CD14-positive monocyte (primary cell): ENCODE data around the gene SHTN1. TPM values are rescaled to one million over a fixed set of nuclear protein-coding genes. Genes with fewer than 3 reads are reported as not detected.

Source experiments
- DNase-seq, 3 donors: peaks; one replicate each; pipeline ENCODE4 v3.0.0-alpha.2; 2011 to 2022
- H2AFZ ChIP-seq: 2 replicates; pipeline ENCODE4 v1.6.0; 2012; ENCODE audit warnings: mild to moderate bottlenecking, low read depth, low read length, inconsistent platforms; ENCODE audit not compliant: insufficient read depth, poor library complexity, severe bottlenecking
- H3K27ac ChIP-seq, 2 donors: 1 replicate in 1 of 2; 2 replicates in 1 of 2; pipeline ENCODE4 v1.5.1; 2012 to 2013; ENCODE audit warnings: low read length in 2 of 2, control low read depth in 1 of 2, inconsistent platforms in 1 of 2, low read depth in 1 of 2, mild to moderate bottlenecking in 1 of 2
- H3K27me3 ChIP-seq, 2 donors: one replicate each; pipeline versions ENCODE4 v1.6.0 to v1.6.1; 2011 to 2013; ENCODE audit warnings: low read length in 2 of 2; ENCODE audit not compliant: control insufficient read depth in 2 of 2, insufficient read depth in 2 of 2
- H3K36me3 ChIP-seq, 2 donors: replicated peaks in 1 of 2; 1 replicate in 1 of 2; 2 replicates in 1 of 2; pipeline versions ENCODE4 v1.5.1 to v1.6.1; 2012 to 2013; ENCODE audit warnings: low read length in 2 of 2, control low read depth in 1 of 2, inconsistent platforms in 1 of 2, mild to moderate bottlenecking in 1 of 2; ENCODE audit not compliant: insufficient read depth in 2 of 2, control insufficient read depth in 1 of 2
- H3K4me1 ChIP-seq, 2 donors: 1 replicate in 1 of 2; 2 replicates in 1 of 2; pipeline versions ENCODE4 v1.5.1 to v1.6.1; 2012 to 2013; ENCODE audit warnings: low read length in 2 of 2, control low read depth in 1 of 2, inconsistent platforms in 1 of 2, mild to moderate bottlenecking in 1 of 2, moderate library complexity in 1 of 2; ENCODE audit not compliant: insufficient read depth in 2 of 2, control insufficient read depth in 1 of 2
- H3K4me2 ChIP-seq: replicated peaks from 2 replicates; pipeline ENCODE3; 2012; ENCODE audit warnings: low read length, moderate library complexity, mild to moderate bottlenecking; ENCODE audit not compliant: poor library complexity, severe bottlenecking; ENCODE audit errors: extremely low read depth
- H3K4me3 ChIP-seq, 3 experiments: fragments of 200-600 bp in 1 of 3; sonication (generic) in 1 of 3; replicated peaks in 1 of 3; 1 replicate in 2 of 3; 2 replicates in 1 of 3; pipeline ENCODE4 v1.5.1; 2011 to 2013; ENCODE audit warnings: low read length in 3 of 3, mild to moderate bottlenecking in 3 of 3, control low read depth in 2 of 3, low read depth in 2 of 3, inconsistent platforms in 1 of 3, moderate library complexity in 1 of 3
- H3K79me2 ChIP-seq: 2 replicates; pipeline ENCODE4 v1.6.0; 2012; ENCODE audit warnings: mild to moderate bottlenecking, control low read depth, inconsistent platforms, low read length, moderate library complexity; ENCODE audit not compliant: insufficient read depth
- H3K9ac ChIP-seq: 2 replicates; pipeline ENCODE4 v1.6.0; 2017; ENCODE audit warnings: low read length, mild to moderate bottlenecking; ENCODE audit not compliant: insufficient read depth, poor library complexity, severe bottlenecking
- H3K9me3 ChIP-seq, 2 donors: replicated peaks in 1 of 2; 1 replicate in 1 of 2; 2 replicates in 1 of 2; pipeline versions ENCODE4 v1.5.1 to v1.6.1; 2012 to 2013; ENCODE audit warnings: low read length in 2 of 2, control low read depth in 1 of 2; ENCODE audit not compliant: control insufficient read depth in 1 of 2, insufficient read depth in 1 of 2
- H4K20me1 ChIP-seq: 2 replicates; pipeline ENCODE4 v1.6.0; 2012; ENCODE audit warnings: mild to moderate bottlenecking, low read length, control low read depth, moderate library complexity; ENCODE audit not compliant: insufficient read depth
- H3K27ac Mint-ChIP-seq, 7 donors: one replicate each; pipeline ENCODE4 v1.8.0; 2020; ENCODE audit warnings: mild to moderate bottlenecking in 7 of 7, mixed read lengths in 7 of 7, moderate library complexity in 6 of 7, inconsistent platforms in 2 of 7
- H3K27me3 Mint-ChIP-seq, 3 donors: one replicate each; pipeline ENCODE4 v1.8.0; 2021 to 2022; ENCODE audit warnings: low read depth in 3 of 3, mild to moderate bottlenecking in 3 of 3, mixed read lengths in 3 of 3, moderate library complexity in 3 of 3, inconsistent platforms in 1 of 3
- H3K36me3 Mint-ChIP-seq, 2 donors: one replicate each; pipeline ENCODE4 v1.8.0; 2020; ENCODE audit warnings: mixed read lengths in 2 of 2, inconsistent platforms in 1 of 2, mild to moderate bottlenecking in 1 of 2
- H3K4me1 Mint-ChIP-seq: one replicate; pipeline ENCODE4 v1.8.0; 2020; ENCODE audit warnings: mild to moderate bottlenecking, mixed read lengths
- H3K4me3 Mint-ChIP-seq, 2 donors: one replicate each; pipeline ENCODE4 v1.8.0; 2020; ENCODE audit warnings: mild to moderate bottlenecking in 2 of 2, mixed read lengths in 2 of 2, moderate library complexity in 1 of 2
- H3K9me3 Mint-ChIP-seq, 7 donors: one replicate each; pipeline ENCODE4 v1.8.0; 2020 to 2022; ENCODE audit warnings: mixed read lengths in 7 of 7, mild to moderate bottlenecking in 6 of 7, moderate library complexity in 6 of 7, inconsistent platforms in 2 of 7
- WGBS: methylation state at CpG from one replicate; pipeline ENCODE4 v1.1.5; 2013; ENCODE audit warnings: missing lambda C conversion rate; ENCODE audit not compliant: insufficient coverage; 5-methylcytosine and 5-hydroxymethylcytosine counted together
- intact Hi-C, 2 donors: fragments of 100-400 bp; cut with micrococcal nuclease; formaldehyde crosslinking; loops; one replicate each; pipeline versions ENCODE4 v1.15.0 to v1.15.1; 2023
- polyA plus RNA-seq, 3 donors: library from polyadenylated mRNA; depleted of rRNA in 1 of 3; unstranded in 2 of 3; stranded (reverse) in 1 of 3; fragments of 300-500 nt in 2 of 3; fragments of >200 nt in 1 of 3; fragmentation: Illumina TruSeq in 2 of 3; gene quantifications; 1 replicate in 2 of 3; 2 replicates in 1 of 3; pipeline ENCODE4 v1.2.3, GENCODE V29; 2012 to 2021
- TF ChIP-seq, protein P1 (sequence below): fragments of 200-600 bp; IDR thresholded peaks from one replicate; pipeline ENCODE4 v1.8.0; 2022; ENCODE audit warnings: antibody characterized with exemption, mild to moderate bottlenecking

SHTN1 gene
- polyA plus RNA-seq, 3 donors, result 14.4 to 22.6 (median 14.9) TPM

DNA sequence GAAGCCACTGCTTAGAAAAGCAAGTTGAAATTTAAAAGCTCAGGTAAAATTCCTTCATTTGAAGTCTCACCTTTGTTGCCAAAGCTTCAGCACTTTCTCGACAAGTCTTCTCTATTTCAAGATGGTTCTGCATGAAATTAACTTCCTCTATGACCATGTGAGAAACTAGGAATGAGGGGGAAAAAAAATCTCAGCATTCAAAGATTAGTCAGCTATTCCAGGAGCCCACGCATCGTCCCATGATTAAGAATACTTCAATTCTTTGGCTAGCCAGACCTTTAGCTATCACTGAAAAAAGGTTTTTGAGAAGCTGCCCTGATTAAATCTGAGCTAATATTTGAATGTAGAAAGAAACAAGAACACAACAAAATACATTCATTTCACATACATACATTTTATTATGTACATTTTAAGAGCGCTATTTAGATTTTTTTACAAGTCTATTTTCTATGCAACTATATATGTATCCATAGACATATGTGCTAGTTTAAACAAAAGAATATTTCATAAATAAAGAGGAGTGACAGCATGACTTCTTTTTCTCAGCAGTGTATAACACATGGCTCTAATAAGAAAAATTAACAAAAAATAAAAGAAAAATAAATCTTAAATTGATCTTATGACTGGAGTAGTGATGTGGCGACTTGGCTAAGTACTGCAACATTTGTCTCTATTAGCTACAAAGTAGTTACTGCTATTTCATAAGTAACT is 44.8 kb downstream of the SHTN1 start:
- no peaks in the 10 kb centered on the region for H3K27me3 ChIP-seq

DNA sequence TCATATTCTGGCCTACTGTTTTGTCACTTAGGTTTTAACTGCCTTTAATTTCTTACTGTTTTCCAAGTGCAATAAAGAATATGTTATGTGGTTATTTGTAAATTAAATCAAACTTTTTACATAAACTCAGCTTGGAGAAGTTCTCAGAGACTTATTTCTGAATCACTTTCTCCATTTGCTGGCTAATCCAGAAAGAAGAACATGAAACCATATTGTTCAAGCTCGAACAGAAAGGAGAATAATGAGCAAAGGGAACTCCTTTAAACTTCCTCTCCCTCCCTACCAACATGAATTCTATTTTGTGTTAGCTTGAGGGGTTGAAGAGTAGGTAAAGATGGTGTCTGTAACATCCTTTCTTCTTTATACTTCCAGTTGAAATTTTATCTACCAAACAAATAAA is 52.3 kb downstream of the SHTN1 start:
- TF ChIP-seq, protein P1, sequence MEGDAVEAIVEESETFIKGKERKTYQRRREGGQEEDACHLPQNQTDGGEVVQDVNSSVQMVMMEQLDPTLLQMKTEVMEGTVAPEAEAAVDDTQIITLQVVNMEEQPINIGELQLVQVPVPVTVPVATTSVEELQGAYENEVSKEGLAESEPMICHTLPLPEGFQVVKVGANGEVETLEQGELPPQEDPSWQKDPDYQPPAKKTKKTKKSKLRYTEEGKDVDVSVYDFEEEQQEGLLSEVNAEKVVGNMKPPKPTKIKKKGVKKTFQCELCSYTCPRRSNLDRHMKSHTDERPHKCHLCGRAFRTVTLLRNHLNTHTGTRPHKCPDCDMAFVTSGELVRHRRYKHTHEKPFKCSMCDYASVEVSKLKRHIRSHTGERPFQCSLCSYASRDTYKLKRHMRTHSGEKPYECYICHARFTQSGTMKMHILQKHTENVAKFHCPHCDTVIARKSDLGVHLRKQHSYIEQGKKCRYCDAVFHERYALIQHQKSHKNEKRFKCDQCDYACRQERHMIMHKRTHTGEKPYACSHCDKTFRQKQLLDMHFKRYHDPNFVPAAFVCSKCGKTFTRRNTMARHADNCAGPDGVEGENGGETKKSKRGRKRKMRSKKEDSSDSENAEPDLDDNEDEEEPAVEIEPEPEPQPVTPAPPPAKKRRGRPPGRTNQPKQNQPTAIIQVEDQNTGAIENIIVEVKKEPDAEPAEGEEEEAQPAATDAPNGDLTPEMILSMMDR, result no peak
- Mint-ChIP-seq H3K9me3 (no peaks in the 10 kb centered on the region), H3K36me3 (peaks cover 28 to 34% of the 10 kb centered on the region in 2 donors), H3K4me3 (no peak overlapping the region), H3K27me3 (peaks cover 0 to 3% (median 0%) of the 10 kb centered on the region in 3 donors), H3K4me1 (peaks cover 38% of the 10 kb centered on the region), H3K27ac (peak overlapping the region; percentile 28 to 87 (median 59))
- peak overlapping the region; percentile 34 for H3K4me2 ChIP-seq
- no peak overlapping the region for H3K9ac ChIP-seq
- no CpG with 5 or more reads among the region's 1 CpG for WGBS
- no peak overlapping the region for H2AFZ ChIP-seq
- H3K27me3 ChIP-seq, result no peaks in the 10 kb centered on the region
- H4K20me1 ChIP-seq, result no peaks in the 10 kb centered on the region
- H3K27ac ChIP-seq, result peak overlapping the region in 1 of 2 donors; percentile 71
- peak overlapping the region in 1 of 3 experiments; percentile 21 for H3K4me3 ChIP-seq
- H3K36me3 ChIP-seq, result peaks cover 6 to 14% of the 10 kb centered on the region in 2 donors
- peak; percentile 45 to 84 (median 67) for DNase-seq
- H3K4me1 ChIP-seq, result peaks cover 64 to 78% of the 10 kb centered on the region in 2 donors
- H3K79me2 ChIP-seq, result peaks cover 9% of the 10 kb centered on the region
- no peaks in the 10 kb centered on the region for H3K9me3 ChIP-seq
- intact Hi-C loops, result loop anchor here in 1 of 2 donors (10.0 kb wide), 1 partner anchor 52 kb away; the partner anchor contains the start of gene SHTN1

More for the DNA sequence above, 44.8 kb downstream of the SHTN1 start:
- Histone ChIP-seq H4K20me1 (no peaks in the 10 kb centered on the region), H3K27ac (no peak overlapping the region), H3K4me1 (peaks cover 3 to 4% of the 10 kb centered on the region in 2 donors), H3K79me2 (no peaks in the 10 kb centered on the region), H3K4me3 (no peak overlapping the region), H3K9me3 (no peaks in the 10 kb centered on the region), H3K9ac (no peak overlapping the region), H3K4me2 (no peak overlapping the region), H3K36me3 (peaks cover 11 to 46% of the 10 kb centered on the region in 2 donors), H2AFZ (no peak overlapping the region)
- Mint-ChIP-seq H3K27ac (no peak overlapping the region), H3K36me3 (peaks cover 49 to 59% of the 10 kb centered on the region in 2 donors), H3K4me3 (no peak overlapping the region), H3K4me1 (no peaks in the 10 kb centered on the region), H3K27me3 (peaks cover 0 to 3% (median 2%) of the 10 kb centered on the region in 3 donors), H3K9me3 (no peaks in the 10 kb centered on the region)
- no CpG with 5 or more reads among the region's 5 CpGs for WGBS
- TF ChIP-seq, protein P1, result no peak
- intact Hi-C loops, result no loop called here
- peak in 1 of 3 donors; percentile 8 for DNase-seq
